ENCODE results near the gene HLX. TPM values are rescaled to one million over a fixed set of nuclear protein-coding genes. Genes with fewer than 3 reads are reported as not detected.

HLX gene
- total RNA-seq, 2 experiments from 2014 or later: 0.23 to 0.25 TPM

- Mint-ChIP-seq H3K27ac (no peak overlapping the region), H3K36me3 (ENCODE audit: low read depth) (no peaks in the 10 kb centered on the region), H3K4me1 (peaks cover 25% of the 10 kb centered on the region), H3K4me3 (no peak overlapping the region), H3K9me3 (ENCODE audit: low read depth) (no peaks in the 10 kb centered on the region), H3K27me3 (peaks cover 65% of the 10 kb centered on the region)
- no peak for ATAC-seq
- ChIA-PET POLR2A (no interaction called here), CTCF (interaction anchor here (1.2 kb wide), 2 partner anchors 328 to 560 kb away, joined by 4 to 6 read pairs; no protein-coding TSS in a partner anchor)
- intact Hi-C loops (cut with DNase I, micrococcal nuclease): loop anchor here in 1 of 2 experiments (2.0 kb wide), 1 partner anchor 328 kb away; no protein-coding TSS in a partner anchor
- no peak for DNase-seq
Observed at GRCh38 chr1:220875260-220875659, 4.0 kb upstream of the HLX start.

- CTCF ChIA-PET: interaction anchor here (0.6 to 1.5 kb wide), 2 partner anchors 327 to 650 kb away, joined by 3 read pairs; no protein-coding TSS in a partner anchor
- POLR2A ChIA-PET: no interaction called here
- peaks cover 75% of the 10 kb centered on the region for H3K27me3 Mint-ChIP-seq
- H3K9me3 Mint-ChIP-seq (ENCODE audit: low read depth): no peaks in the 10 kb centered on the region
- no peak overlapping the region for H3K4me3 Mint-ChIP-seq
- peaks cover 37% of the 10 kb centered on the region for H3K4me1 Mint-ChIP-seq
- H3K36me3 Mint-ChIP-seq (ENCODE audit: low read depth): no peaks in the 10 kb centered on the region
- DNase-seq (no peak), ATAC-seq (no peak)
- intact Hi-C loops (cut with DNase I, micrococcal nuclease): no loop called here
- H3K27ac Mint-ChIP-seq: no peak overlapping the region
Observed at GRCh38 chr1:220876511-220877376, 2.5 kb upstream of the HLX start.

DNA sequence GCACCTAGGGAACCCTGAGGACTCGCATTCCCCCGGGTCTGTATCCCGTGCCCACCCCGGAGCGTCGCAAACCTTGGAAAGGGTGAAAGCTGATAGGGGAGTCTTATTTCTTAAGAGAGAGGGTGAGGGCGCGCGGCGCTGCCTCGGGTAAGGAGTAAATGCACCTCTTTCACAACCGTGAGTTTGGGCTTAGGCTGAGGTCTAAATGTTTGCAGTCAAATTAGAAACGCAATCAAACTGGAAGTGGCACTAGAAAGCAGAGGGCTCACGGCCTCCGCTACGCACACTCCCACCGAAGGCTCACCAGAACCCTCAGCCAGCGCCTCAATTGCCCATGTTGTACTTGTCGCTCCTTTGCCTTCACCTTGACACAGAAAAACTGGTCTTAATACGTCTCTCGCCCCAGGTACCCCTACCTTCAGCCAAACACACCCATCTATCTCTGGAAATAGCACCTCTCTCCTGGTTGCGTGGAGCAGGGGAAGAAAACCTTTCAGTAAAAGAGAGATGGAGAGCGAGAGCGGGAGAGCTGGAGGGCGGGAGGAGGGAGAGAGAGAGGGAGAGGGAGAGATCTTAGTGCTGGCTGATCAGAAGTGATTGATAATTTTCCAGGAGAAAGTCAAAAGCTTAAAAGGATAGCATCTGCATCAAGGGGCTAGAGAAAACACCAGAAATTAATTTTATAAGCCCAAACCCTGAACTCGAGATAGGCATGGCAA lies 1.7 kb upstream of the HLX start:
- POLR2A ChIA-PET: no interaction called here

GRCh38 chr1:220878191-220879075 lies 810 bp upstream of the HLX start:
- H3K27ac Mint-ChIP-seq: peak overlapping the region; percentile 4
- ATAC-seq (peak; percentile 7), DNase-seq (peak; percentile 27)
- H3K27me3 Mint-ChIP-seq: peaks cover 77% of the 10 kb centered on the region
- CTCF ChIA-PET: interaction anchor here (0.7 to 0.9 kb wide), 4 partner anchors 21 to 1873 kb away, joined by 3 to 4 read pairs (median 4); no protein-coding TSS in a partner anchor
- H3K36me3 Mint-ChIP-seq (ENCODE audit: low read depth): no peaks in the 10 kb centered on the region
- H3K4me1 Mint-ChIP-seq: peaks cover 37% of the 10 kb centered on the region
- no peaks in the 10 kb centered on the region for H3K9me3 Mint-ChIP-seq (ENCODE audit: low read depth)
- peak overlapping the region; percentile 56 for H3K4me3 Mint-ChIP-seq
- intact Hi-C loops (cut with DNase I, micrococcal nuclease): loop anchor here in 1 of 2 experiments (1.0 kb wide), 1 partner anchor 557 kb away; no protein-coding TSS in a partner anchor
- POLR2A ChIA-PET: interaction anchor here (0.7 kb wide), 1 partner anchor 9 kb away, joined by 4 read pairs; no protein-coding TSS in a partner anchor

More for the DNA sequence above, 1.7 kb upstream of the HLX start:
- H3K4me1 Mint-ChIP-seq: peaks cover 37% of the 10 kb centered on the region
- no peak overlapping the region for H3K4me3 Mint-ChIP-seq
- no peak overlapping the region for H3K27ac Mint-ChIP-seq
- DNase-seq (no peak), ATAC-seq (no peak)
- intact Hi-C loops (cut with DNase I, micrococcal nuclease): loop anchor here in 1 of 2 experiments (1.0 kb wide), 1 partner anchor 558 kb away; no protein-coding TSS in a partner anchor
- CTCF ChIA-PET: interaction anchor here (0.9 kb wide), 1 partner anchor 67 kb away, joined by 4 read pairs; no protein-coding TSS in a partner anchor
- H3K36me3 Mint-ChIP-seq (ENCODE audit: low read depth): no peaks in the 10 kb centered on the region
- H3K27me3 Mint-ChIP-seq: peaks cover 75% of the 10 kb centered on the region
- no peaks in the 10 kb centered on the region for H3K9me3 Mint-ChIP-seq (ENCODE audit: low read depth)

DNA sequence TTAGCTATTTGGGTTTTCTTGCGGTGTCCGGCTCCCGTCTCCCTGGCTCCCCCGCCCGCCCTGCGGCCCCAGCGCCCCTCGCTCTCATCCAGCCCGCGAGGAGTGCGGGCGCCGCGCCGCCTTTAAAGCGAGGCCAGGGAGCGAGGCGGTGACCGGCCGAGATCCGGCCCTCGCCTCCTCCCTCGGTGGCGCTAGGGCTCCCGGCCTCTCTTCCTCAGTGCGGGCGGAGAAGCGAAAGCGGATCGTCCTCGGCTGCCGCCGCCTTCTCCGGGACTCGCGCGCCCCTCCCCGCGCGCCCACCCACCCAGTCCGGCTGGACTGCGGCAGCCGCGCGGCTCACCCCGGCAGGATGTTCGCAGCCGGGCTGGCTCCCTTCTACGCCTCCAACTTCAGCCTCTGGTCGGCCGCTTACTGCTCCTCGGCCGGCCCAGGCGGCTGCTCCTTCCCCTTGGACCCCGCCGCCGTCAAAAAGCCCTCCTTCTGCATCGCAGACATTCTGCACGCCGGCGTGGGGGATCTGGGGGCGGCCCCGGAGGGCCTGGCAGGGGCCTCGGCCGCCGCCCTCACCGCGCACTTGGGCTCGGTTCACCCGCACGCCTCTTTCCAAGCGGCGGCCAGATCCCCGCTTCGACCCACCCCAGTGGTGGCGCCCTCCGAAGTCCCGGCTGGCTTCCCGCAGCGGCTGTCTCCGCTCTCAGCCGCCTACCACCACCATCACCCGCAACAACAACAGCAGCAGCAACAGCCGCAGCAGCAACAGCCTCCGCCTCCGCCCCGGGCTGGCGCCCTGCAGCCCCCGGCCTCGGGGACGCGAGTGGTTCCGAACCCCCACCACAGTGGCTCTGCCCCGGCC lies 492 bp downstream of the HLX start:
- Mint-ChIP-seq H3K4me1 (peaks cover 37% of the 10 kb centered on the region), H3K27me3 (peaks cover 73% of the 10 kb centered on the region), H3K36me3 (ENCODE audit: low read depth) (no peaks in the 10 kb centered on the region), H3K9me3 (ENCODE audit: low read depth) (no peaks in the 10 kb centered on the region), H3K4me3 (peak overlapping the region; percentile 56), H3K27ac (no peak overlapping the region)
- intact Hi-C loops (cut with DNase I, micrococcal nuclease): no loop called here
- POLR2A ChIA-PET: interaction anchor here (0.7 kb wide), 1 partner anchor 8 kb away, joined by 4 read pairs; no protein-coding TSS in a partner anchor
- ATAC-seq (peak; percentile 25), DNase-seq (peak; percentile 25)
- CTCF ChIA-PET: interaction anchor here (0.7 to 0.9 kb wide), 3 partner anchors 22 to 1872 kb away, joined by 3 to 4 read pairs (median 3); no protein-coding TSS in a partner anchor

- Mint-ChIP-seq H3K4me1 (peaks cover 37% of the 10 kb centered on the region), H3K9me3 (ENCODE audit: low read depth) (no peaks in the 10 kb centered on the region), H3K4me3 (peak overlapping the region; percentile 22), H3K27ac (no peak overlapping the region), H3K36me3 (ENCODE audit: low read depth) (no peaks in the 10 kb centered on the region), H3K27me3 (peaks cover 68% of the 10 kb centered on the region)
- POLR2A ChIA-PET: no interaction called here
- intact Hi-C loops (cut with DNase I, micrococcal nuclease): no loop called here
- no peak for ATAC-seq
- no peak for DNase-seq
- CTCF ChIA-PET: no interaction called here
Observed at GRCh38 chr1:220880362-220880670, 1.1 kb downstream of the HLX start.

- ChIA-PET CTCF (no interaction called here), POLR2A (no interaction called here)
- Mint-ChIP-seq H3K27me3 (peaks cover 65% of the 10 kb centered on the region), H3K27ac (no peak overlapping the region), H3K36me3 (ENCODE audit: low read depth) (no peaks in the 10 kb centered on the region), H3K9me3 (ENCODE audit: low read depth) (no peaks in the 10 kb centered on the region), H3K4me3 (peak overlapping the region; percentile 22), H3K4me1 (peaks cover 37% of the 10 kb centered on the region)
- DNase-seq: peak; percentile 64
- intact Hi-C loops (cut with DNase I, micrococcal nuclease): no loop called here
- ATAC-seq: peak; percentile 34
Observed at GRCh38 chr1:220880726-220881506, 1.7 kb downstream of the HLX start.

DNA sequence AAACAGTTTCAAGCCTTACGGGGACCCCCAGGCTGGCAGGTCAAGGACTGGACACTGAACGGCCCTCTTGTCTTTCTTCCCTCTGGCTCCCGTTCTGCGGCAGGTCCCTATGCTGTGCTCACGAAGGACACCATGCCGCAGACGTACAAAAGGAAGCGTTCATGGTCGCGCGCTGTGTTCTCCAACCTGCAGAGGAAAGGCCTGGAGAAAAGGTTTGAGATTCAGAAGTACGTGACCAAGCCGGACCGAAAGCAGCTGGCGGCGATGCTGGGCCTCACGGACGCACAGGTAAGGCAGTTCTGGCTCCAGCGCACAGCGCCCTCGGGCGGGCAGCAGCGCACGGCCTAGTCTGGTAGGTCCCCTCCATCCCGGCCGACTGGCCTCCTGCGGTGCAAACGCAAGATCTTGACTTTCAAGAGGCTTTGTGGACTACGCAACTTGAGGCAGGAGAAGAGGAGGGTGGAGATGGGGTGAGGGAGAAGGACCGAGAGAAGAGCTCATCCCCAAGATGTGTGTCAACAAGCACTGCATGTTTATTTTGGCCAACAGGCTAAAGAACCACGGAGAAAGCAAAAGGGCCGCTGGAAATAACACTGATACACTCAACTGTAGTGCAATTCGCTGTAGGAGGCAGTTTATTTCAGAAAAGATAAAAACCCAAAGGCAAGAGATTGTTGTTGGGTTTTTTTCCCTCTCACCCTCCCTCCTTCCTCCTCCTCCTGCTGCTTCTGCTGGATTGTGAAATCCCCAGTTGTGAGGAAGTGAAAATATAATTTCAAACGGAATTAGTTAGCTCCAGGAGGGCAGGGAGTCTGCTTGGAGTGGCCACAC lies 3.0 kb downstream of the HLX start:
- no peak overlapping the region for H3K4me3 Mint-ChIP-seq
- POLR2A ChIA-PET: no interaction called here
- no peak overlapping the region for H3K27ac Mint-ChIP-seq
- peaks cover 31% of the 10 kb centered on the region for H3K4me1 Mint-ChIP-seq
- intact Hi-C loops (cut with DNase I, micrococcal nuclease): no loop called here
- H3K9me3 Mint-ChIP-seq (ENCODE audit: low read depth): no peaks in the 10 kb centered on the region
- DNase-seq: no peak
- H3K36me3 Mint-ChIP-seq (ENCODE audit: low read depth): no peaks in the 10 kb centered on the region
- H3K27me3 Mint-ChIP-seq: peaks cover 64% of the 10 kb centered on the region
- CTCF ChIA-PET: interaction anchor here (0.6 kb wide), 1 partner anchor 9 kb away, joined by 3 read pairs; no protein-coding TSS in a partner anchor
- ATAC-seq: no peak

DNA sequence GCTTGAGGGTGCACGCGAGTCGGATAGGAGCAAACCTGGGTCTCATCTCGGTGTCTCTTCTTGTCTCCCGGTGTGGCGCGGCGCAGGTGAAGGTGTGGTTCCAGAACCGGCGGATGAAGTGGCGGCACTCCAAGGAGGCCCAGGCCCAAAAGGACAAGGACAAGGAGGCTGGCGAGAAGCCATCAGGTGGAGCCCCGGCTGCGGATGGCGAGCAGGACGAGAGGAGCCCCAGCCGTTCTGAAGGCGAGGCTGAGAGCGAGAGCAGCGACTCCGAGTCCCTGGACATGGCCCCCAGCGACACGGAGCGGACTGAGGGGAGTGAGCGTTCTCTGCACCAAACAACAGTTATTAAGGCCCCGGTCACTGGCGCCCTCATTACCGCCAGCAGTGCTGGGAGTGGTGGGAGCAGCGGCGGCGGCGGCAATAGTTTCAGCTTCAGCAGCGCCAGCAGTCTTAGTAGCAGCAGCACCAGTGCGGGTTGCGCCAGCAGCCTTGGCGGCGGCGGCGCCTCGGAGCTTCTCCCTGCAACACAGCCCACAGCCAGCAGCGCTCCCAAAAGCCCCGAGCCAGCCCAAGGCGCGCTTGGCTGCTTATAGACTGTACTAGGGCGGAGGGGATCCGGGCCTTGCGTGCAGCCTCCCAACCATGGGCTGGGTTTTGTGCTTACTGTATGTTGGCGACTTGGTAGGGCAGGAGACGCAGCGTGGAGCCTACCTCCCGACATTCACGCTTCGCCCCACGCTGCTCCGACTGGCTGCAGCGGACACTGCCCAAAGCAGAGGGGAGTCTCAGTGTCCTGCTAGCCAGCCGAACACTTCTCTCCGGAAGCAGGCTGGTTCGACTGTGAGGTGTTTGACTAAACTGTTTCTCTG lies 5.1 kb downstream of the HLX start:
- Mint-ChIP-seq H3K27me3 (peaks cover 64% of the 10 kb centered on the region), H3K36me3 (ENCODE audit: low read depth) (no peaks in the 10 kb centered on the region), H3K9me3 (ENCODE audit: low read depth) (no peaks in the 10 kb centered on the region), H3K4me1 (peaks cover 14% of the 10 kb centered on the region), H3K4me3 (no peak overlapping the region), H3K27ac (no peak overlapping the region)
- no peak for ATAC-seq
- intact Hi-C loops (cut with DNase I, micrococcal nuclease): no loop called here
- ChIA-PET CTCF (no interaction called here), POLR2A (no interaction called here)
- no peak for DNase-seq

Measured in activated CD4-positive, alpha-beta T cell treated with anti-CD3 and anti-CD28 coated beads for 36 hours (primary cell).